Neuronal stem cell (in vitro differentiated cells): Measurements from ENCODE around the gene VIL1.

Source experiments
- DNase-seq: peaks from one replicate; pipeline ENCODE4 v3.0.0-alpha.2; 2013; ENCODE audit warnings: low spot score
- H2AFZ ChIP-seq: one replicate; pipeline ENCODE4 v1.6.1; 2013; ENCODE audit warnings: mild to moderate bottlenecking, low read length, inconsistent platforms
- H2AK5ac ChIP-seq: 2 replicates; pipeline ENCODE4 v1.6.1; 2013; ENCODE audit warnings: low read depth, mild to moderate bottlenecking, inconsistent platforms, low read length, moderate library complexity, mixed read lengths
- H2BK120ac ChIP-seq: 2 replicates; pipeline ENCODE4 v1.6.1; 2013; ENCODE audit warnings: low read depth, mild to moderate bottlenecking, inconsistent platforms, low read length, moderate library complexity, mixed read lengths
- H2BK12ac ChIP-seq: one replicate; pipeline ENCODE4 v1.6.1; 2013; ENCODE audit warnings: low read length, inconsistent platforms
- H2BK15ac ChIP-seq: 2 replicates; pipeline ENCODE4 v1.6.1; 2013; ENCODE audit warnings: mild to moderate bottlenecking, low read length, inconsistent platforms, mixed read lengths
- H2BK5ac ChIP-seq: one replicate; pipeline ENCODE4 v1.6.1; 2013; ENCODE audit warnings: inconsistent platforms, mild to moderate bottlenecking, low read length, moderate library complexity
- H3K14ac ChIP-seq: one replicate; pipeline ENCODE4 v1.6.1; 2013; ENCODE audit warnings: low read length, inconsistent platforms
- H3K18ac ChIP-seq: 2 replicates; pipeline ENCODE4 v1.6.1; 2013; ENCODE audit warnings: low read length, inconsistent platforms
- H3K23ac ChIP-seq: 2 replicates; pipeline ENCODE4 v1.6.1; 2013; ENCODE audit warnings: low read depth, mild to moderate bottlenecking, mixed read lengths, low read length, inconsistent platforms; ENCODE audit not compliant: poor library complexity
- H3K27ac ChIP-seq: replicated peaks from 3 replicates; pipeline ENCODE4 v1.5.1; 2013; ENCODE audit warnings: low read length, inconsistent platforms
- H3K27me3 ChIP-seq, 3 experiments: 2 replicates each; pipeline ENCODE4 v1.6.1; 2013; ENCODE audit warnings: low read length in 3 of 3, mild to moderate bottlenecking in 2 of 3, inconsistent platforms in 1 of 3, low read depth in 1 of 3, mixed read lengths in 1 of 3, moderate library complexity in 1 of 3; ENCODE audit not compliant: control insufficient read depth in 3 of 3, insufficient read depth in 3 of 3
- H3K36me3 ChIP-seq, 2 donors: replicated peaks in 1 of 2; 2 replicates each; pipeline ENCODE4 v1.6.1; 2013; ENCODE audit warnings: low read length in 2 of 2; ENCODE audit not compliant: control insufficient read depth in 2 of 2, insufficient read depth in 2 of 2
- H3K4ac ChIP-seq: 2 replicates; pipeline ENCODE4 v1.6.1; 2013; ENCODE audit warnings: inconsistent platforms, mild to moderate bottlenecking, low read length, moderate library complexity
- H3K4me1 ChIP-seq, 2 donors: 1 replicate in 1 of 2; 2 replicates in 1 of 2; pipeline ENCODE4 v1.6.1; 2013; ENCODE audit warnings: low read length in 2 of 2, low read depth in 1 of 2; ENCODE audit not compliant: control insufficient read depth in 2 of 2, insufficient read depth in 1 of 2
- H3K4me2 ChIP-seq: one replicate; pipeline ENCODE4 v1.6.1; 2013; ENCODE audit warnings: mild to moderate bottlenecking, low read length, inconsistent platforms; ENCODE audit not compliant: insufficient read depth, poor library complexity, severe bottlenecking
- H3K4me3 ChIP-seq, 2 donors: 2 replicates each; pipeline ENCODE4 v1.5.1; 2013; ENCODE audit warnings: low read length in 2 of 2, mild to moderate bottlenecking in 2 of 2, inconsistent platforms in 1 of 2, moderate library complexity in 1 of 2
- H3K79me1 ChIP-seq: one replicate; pipeline ENCODE4 v1.6.1; 2013; ENCODE audit warnings: low read depth, mild to moderate bottlenecking, inconsistent platforms, low read length, moderate library complexity
- H3K9ac ChIP-seq: one replicate; pipeline ENCODE4 v1.6.1; 2013; ENCODE audit warnings: mild to moderate bottlenecking, low read depth, low read length, inconsistent platforms; ENCODE audit not compliant: poor library complexity
- H3K9me3 ChIP-seq, 2 donors: replicated peaks in 1 of 2; 2 replicates each; pipeline versions ENCODE3 to v1.6.1; 2013; ENCODE audit warnings: low read length in 2 of 2, mild to moderate bottlenecking in 2 of 2, inconsistent platforms in 1 of 2, low read depth in 1 of 2, mixed read lengths in 1 of 2, moderate library complexity in 1 of 2; ENCODE audit not compliant: control insufficient read depth in 2 of 2, insufficient read depth in 1 of 2
- H4K8ac ChIP-seq: one replicate; pipeline ENCODE4 v1.6.1; 2013; ENCODE audit warnings: low read depth, mild to moderate bottlenecking, inconsistent platforms, low read length, moderate library complexity
- H4K91ac ChIP-seq: one replicate; pipeline ENCODE4 v1.6.1; 2013; ENCODE audit warnings: low read length, low read depth, mild to moderate bottlenecking, inconsistent platforms; ENCODE audit not compliant: poor library complexity
- WGBS, 2 donors: extraction: QIAGEN DNeasy Blood & Tissue Kit; methylation state at CpG; one replicate each; pipeline ENCODE4 v1.1.7; 2013; ENCODE audit warnings: missing lambda C conversion rate in 2 of 2, mixed read lengths in 1 of 2; ENCODE audit not compliant: insufficient read length in 2 of 2, insufficient replicate concordance in 1 of 2; ENCODE audit errors: extremely low coverage in 2 of 2; 5-methylcytosine and 5-hydroxymethylcytosine counted together

Gene VIL1

DNA sequence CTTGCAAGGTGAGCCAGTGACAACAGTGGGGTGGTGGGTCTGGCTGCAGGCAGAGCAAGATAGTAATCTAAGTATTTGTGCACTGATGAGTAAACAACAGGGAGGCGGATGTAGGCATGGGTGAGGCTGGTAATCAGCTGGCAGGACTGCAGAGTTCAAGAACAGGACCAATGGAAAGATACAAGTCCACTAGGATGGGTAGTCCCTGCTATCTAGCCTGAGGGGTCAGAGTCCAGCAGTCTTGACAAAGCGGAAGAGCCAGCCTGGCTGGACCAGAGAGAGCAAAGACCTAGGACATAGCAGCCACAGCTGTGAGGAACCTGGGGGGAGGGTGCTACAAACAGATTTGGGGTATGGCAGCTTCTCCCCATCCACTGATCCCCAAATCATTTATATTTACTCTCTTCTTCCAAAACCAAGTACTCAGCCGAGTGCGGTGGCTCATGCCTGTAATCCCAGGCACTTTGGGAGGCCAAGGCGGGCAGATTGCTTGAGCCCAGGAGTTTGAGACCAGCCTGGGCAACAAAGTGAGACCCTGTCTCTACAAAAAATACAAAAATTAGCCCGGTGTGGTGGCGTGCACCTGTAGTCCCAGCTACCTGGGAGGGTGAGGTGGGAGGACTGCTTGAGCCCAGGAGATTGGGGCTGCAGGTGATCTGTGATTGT lies 25.9 kb downstream of the VIL1 start:
- no peak overlapping the region for H3K9ac ChIP-seq
- H3K18ac ChIP-seq, result no peak overlapping the region
- no peak overlapping the region for H2BK12ac ChIP-seq
- no peaks in the 10 kb centered on the region for H3K79me1 ChIP-seq
- no peak overlapping the region for H3K4ac ChIP-seq
- no peak overlapping the region for H3K4me2 ChIP-seq
- no peak overlapping the region for H3K23ac ChIP-seq
- peak overlapping the region in 1 of 2 donors; percentile 30 for H3K4me3 ChIP-seq
- no peak overlapping the region for H2BK5ac ChIP-seq
- H2BK15ac ChIP-seq, result no peak overlapping the region
- H4K8ac ChIP-seq, result no peak overlapping the region
- H2AK5ac ChIP-seq, result no peak overlapping the region
- H3K36me3 ChIP-seq, result peaks cover 6 to 40% of the 10 kb centered on the region in 2 donors
- H3K9me3 ChIP-seq, result no peaks in the 10 kb centered on the region
- no CpG with 5 or more reads among the region's 7 CpGs for WGBS, 2 donors
- H2AFZ ChIP-seq, result no peak overlapping the region
- H3K14ac ChIP-seq, result no peak overlapping the region
- no peak overlapping the region for H2BK120ac ChIP-seq
- DNase-seq, result no peak
- H4K91ac ChIP-seq, result no peak overlapping the region
- H3K4me1 ChIP-seq, result no peaks in the 10 kb centered on the region
- H3K27ac ChIP-seq, result no peak overlapping the region
- no peaks in the 10 kb centered on the region for H3K27me3 ChIP-seq

DNA sequence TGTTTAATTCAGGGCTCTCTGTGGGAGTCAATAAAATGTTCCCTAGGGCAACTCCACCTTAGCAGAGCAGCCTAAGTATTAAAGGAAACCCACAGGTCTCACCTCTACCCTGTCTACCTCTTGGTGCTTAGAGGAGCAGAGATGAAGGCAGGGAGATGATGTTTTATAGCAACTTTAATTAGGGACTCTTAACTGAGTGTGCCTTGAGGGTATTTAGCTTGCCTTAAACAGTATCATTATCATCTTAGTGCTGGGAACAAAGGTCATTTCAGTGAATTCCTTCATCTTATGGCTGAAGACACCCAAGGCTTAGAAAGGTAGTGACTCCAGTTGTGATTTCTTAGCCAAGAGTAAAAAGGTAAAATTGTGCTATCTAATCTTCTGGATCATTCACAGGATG lies 26.7 kb downstream of the VIL1 start:
- Histone ChIP-seq H2AK5ac (no peak overlapping the region), H3K27ac (no peak overlapping the region), H3K18ac (no peak overlapping the region), H4K8ac (no peak overlapping the region), H3K4me1 (no peaks in the 10 kb centered on the region), H2BK15ac (no peak overlapping the region), H3K4me3 (no peak overlapping the region), H3K27me3 (no peaks in the 10 kb centered on the region), H4K91ac (no peak overlapping the region), H2BK120ac (no peak overlapping the region), H3K9ac (no peak overlapping the region), H3K4ac (no peak overlapping the region), H3K23ac (no peak overlapping the region), H3K14ac (no peak overlapping the region), H2AFZ (no peak overlapping the region), H2BK12ac (no peak overlapping the region), H2BK5ac (no peak overlapping the region), H3K9me3 (peaks cover 0 to 2% of the 10 kb centered on the region in 2 donors), H3K79me1 (no peaks in the 10 kb centered on the region), H3K4me2 (no peak overlapping the region), H3K36me3 (peaks cover 9 to 47% of the 10 kb centered on the region in 2 donors)
- DNase-seq, result no peak

- no peak overlapping the region for H4K8ac ChIP-seq
- H2AK5ac ChIP-seq, result no peak overlapping the region
- no peaks in the 10 kb centered on the region for H3K27me3 ChIP-seq
- no peak for DNase-seq
- H3K36me3 ChIP-seq, result peaks cover 9 to 57% of the 10 kb centered on the region in 2 donors
- H2AFZ ChIP-seq, result no peak overlapping the region
- H3K14ac ChIP-seq, result no peak overlapping the region
- no peak overlapping the region for H3K23ac ChIP-seq
- no peak overlapping the region for H3K9ac ChIP-seq
- peaks cover 0 to 2% of the 10 kb centered on the region in 2 donors for H3K9me3 ChIP-seq
- no peak overlapping the region for H3K4me2 ChIP-seq
- H3K4me1 ChIP-seq, result no peaks in the 10 kb centered on the region
- no peak overlapping the region for H3K27ac ChIP-seq
- H3K18ac ChIP-seq, result no peak overlapping the region
- H2BK120ac ChIP-seq, result no peak overlapping the region
- H2BK5ac ChIP-seq, result no peak overlapping the region
- H3K4me3 ChIP-seq, result no peak overlapping the region
- no peak overlapping the region for H3K4ac ChIP-seq
- H2BK15ac ChIP-seq, result no peak overlapping the region
- no peaks in the 10 kb centered on the region for H3K79me1 ChIP-seq
- H4K91ac ChIP-seq, result no peak overlapping the region
- WGBS, 2 donors, result no CpG with 5 or more reads among the region's 6 CpGs
- H2BK12ac ChIP-seq, result no peak overlapping the region
These were observed 27.6 kb downstream of the VIL1 start for GRCh38 chr2:218446547-218446946.

DNA sequence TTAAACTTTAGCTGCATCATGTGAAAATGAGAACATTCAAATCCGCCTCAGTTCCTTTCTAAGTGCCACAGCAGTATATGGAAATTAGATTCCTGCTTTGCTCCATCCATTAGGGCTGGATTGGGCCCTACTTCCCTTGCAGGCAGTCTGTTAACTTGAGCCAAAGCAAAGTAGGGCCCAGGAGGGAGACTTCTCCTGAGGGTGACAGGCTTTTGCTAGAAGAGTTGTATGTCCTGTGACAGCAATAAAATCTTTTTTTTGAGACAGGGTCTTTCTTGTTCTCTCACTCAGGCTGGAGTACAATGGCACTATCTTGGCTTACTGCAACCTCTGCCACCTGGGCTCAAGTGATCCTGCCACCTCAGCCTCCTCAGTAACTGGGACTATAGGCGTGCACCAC lies 28.1 kb downstream of the VIL1 start:
- no peak for DNase-seq
- no peak overlapping the region for H3K23ac ChIP-seq
- no peak overlapping the region for H3K4me2 ChIP-seq
- no peaks in the 10 kb centered on the region for H3K79me1 ChIP-seq
- no peak overlapping the region for H3K4me3 ChIP-seq
- H3K9ac ChIP-seq, result no peak overlapping the region
- no peak overlapping the region for H2AFZ ChIP-seq
- H4K8ac ChIP-seq, result no peak overlapping the region
- H3K14ac ChIP-seq, result no peak overlapping the region
- H3K36me3 ChIP-seq, result peaks cover 9 to 62% of the 10 kb centered on the region in 2 donors
- H3K4ac ChIP-seq, result no peak overlapping the region
- no peak overlapping the region for H3K18ac ChIP-seq
- no CpG with 5 or more reads among the region's 2 CpGs for WGBS, 2 donors
- H2BK120ac ChIP-seq, result no peak overlapping the region
- no peak overlapping the region for H2BK12ac ChIP-seq
- H4K91ac ChIP-seq, result no peak overlapping the region
- H3K4me1 ChIP-seq, result no peaks in the 10 kb centered on the region
- no peak overlapping the region for H2BK5ac ChIP-seq
- H3K27me3 ChIP-seq, result no peaks in the 10 kb centered on the region
- peaks cover 0 to 2% of the 10 kb centered on the region in 2 donors for H3K9me3 ChIP-seq
- no peak overlapping the region for H2BK15ac ChIP-seq
- H3K27ac ChIP-seq, result no peak overlapping the region
- no peak overlapping the region for H2AK5ac ChIP-seq
